Measurements from ENCODE around the gene LRFN4.

Gene LRFN4

DNA sequence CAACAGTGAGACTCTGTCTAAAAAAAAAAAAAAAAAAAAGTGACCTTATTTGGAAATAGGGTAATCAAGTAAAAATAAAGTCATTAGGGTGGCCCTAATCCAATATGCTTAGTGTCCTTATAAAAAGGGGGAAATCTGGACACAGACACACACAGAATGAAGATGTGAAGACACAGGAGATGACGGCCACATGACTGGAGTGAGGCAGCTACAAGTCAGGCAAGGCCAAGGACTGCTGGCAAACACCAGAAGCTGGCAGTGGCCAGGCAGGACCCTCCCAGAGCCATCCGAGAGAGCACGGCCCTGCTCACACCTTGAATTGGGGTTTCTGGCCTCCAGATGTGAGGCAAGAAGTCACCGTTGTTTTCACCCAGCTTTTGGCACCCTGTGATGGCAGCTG lies 28.6 kb downstream of the LRFN4 start:
- no peak overlapping the region for H3K4me3 ChIP-seq (replicated peaks in 1 of 2; ENCODE audit: low read depth in 2 of 2, low read length in 2 of 2)

DNA sequence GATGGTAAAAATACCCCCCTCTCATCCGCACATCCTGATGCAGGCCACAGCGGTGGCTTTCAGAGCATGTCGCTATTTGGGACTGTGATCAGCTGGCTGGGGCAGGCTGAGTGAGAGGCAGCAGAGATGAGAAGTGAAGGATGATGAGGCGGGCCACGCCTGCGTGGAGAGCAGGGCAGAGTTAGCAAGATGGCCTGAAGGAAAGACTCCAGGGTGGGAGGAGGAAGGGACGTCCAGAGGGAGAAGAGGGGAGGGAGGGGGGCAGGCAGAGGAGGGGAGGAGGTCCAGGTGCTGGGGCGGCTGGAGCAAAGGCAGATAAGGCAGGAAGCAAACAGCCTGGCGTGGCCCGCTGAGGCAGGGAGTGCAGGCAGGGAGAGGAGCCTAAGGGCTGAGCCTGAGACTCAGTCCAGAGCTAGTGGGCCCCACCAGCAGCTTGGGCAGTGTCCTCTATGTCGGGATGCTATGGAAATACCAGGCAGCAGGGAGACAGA lies 29.1 kb downstream of the LRFN4 start:
- no peak for DNase-seq (ENCODE audit: low read depth in 2 of 2)
- no peak overlapping the region for H3K4me3 ChIP-seq (replicated peaks in 1 of 2; ENCODE audit: low read depth in 2 of 2, low read length in 2 of 2)
- TF ChIP-seq, protein P1, sequence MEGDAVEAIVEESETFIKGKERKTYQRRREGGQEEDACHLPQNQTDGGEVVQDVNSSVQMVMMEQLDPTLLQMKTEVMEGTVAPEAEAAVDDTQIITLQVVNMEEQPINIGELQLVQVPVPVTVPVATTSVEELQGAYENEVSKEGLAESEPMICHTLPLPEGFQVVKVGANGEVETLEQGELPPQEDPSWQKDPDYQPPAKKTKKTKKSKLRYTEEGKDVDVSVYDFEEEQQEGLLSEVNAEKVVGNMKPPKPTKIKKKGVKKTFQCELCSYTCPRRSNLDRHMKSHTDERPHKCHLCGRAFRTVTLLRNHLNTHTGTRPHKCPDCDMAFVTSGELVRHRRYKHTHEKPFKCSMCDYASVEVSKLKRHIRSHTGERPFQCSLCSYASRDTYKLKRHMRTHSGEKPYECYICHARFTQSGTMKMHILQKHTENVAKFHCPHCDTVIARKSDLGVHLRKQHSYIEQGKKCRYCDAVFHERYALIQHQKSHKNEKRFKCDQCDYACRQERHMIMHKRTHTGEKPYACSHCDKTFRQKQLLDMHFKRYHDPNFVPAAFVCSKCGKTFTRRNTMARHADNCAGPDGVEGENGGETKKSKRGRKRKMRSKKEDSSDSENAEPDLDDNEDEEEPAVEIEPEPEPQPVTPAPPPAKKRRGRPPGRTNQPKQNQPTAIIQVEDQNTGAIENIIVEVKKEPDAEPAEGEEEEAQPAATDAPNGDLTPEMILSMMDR (IDR thresholded peaks at IDR 0.05; ENCODE audit: low read depth, low read length), result no peak

More for the DNA sequence above, 28.6 kb downstream of the LRFN4 start:
- TF ChIP-seq, protein P1 (IDR thresholded peaks at IDR 0.05; ENCODE audit: low read depth, low read length), result no peak
- DNase-seq (ENCODE audit: low read depth in 2 of 2), result no peak

DNA sequence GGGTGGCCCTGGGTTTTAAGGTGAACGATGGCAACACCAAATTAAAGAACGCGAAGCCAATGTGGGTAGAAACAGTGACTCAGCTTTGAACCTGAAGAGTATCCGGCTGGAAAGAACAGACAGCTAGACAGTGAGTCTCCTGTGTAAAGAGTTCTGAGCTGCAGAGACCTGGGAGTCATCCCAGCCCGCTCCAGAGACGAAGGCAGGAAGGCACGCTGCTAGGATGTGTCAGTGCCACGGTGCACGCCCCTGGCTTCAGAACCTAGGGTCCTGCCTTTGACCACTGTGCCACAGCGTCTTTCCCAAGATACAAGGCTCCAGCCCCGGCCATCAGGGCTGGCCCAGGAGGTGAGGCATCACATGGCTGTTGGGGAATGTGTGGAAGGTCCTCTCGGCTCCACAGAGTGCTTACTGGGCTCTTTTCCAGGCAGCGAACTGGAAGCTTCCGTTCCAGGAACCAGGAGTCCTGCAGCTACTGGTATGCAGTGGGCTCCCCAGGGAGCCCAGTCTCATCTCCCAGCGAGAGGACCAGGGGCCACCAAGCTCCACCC lies 29.9 kb downstream of the LRFN4 start:
- DNase-seq (ENCODE audit: low read depth in 2 of 2), result peak; percentile 86
- H3K4me3 ChIP-seq (replicated peaks in 1 of 2; ENCODE audit: low read depth in 2 of 2, low read length in 2 of 2), result no peak overlapping the region
- TF ChIP-seq, protein P1 (IDR thresholded peaks at IDR 0.05; ENCODE audit: low read depth, low read length), result no peak

DNA sequence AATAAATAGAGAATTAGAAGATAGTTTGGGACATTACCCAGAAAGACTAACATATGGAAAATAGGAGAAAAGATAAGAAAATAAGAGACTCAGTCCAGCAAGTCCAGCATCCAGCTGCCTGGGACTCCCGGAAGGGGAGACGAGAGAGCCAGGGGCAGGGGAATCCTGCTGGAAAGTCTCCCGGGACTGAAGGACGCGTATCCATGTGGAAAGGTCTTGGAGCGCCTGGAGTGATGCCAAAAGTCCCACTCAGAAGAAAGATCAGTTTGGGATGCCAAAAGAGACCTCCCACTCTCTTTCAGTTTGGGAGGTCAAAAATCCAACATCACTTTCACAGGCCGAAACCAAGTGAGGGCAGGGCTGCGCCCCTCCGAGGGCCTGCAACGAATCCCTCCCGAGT lies 30.7 kb downstream of the LRFN4 start:
- H3K4me3 ChIP-seq (replicated peaks in 1 of 2; ENCODE audit: low read depth in 2 of 2, low read length in 2 of 2), result no peak overlapping the region
- no peak for DNase-seq (ENCODE audit: low read depth in 2 of 2)
- TF ChIP-seq, protein P1 (IDR thresholded peaks at IDR 0.05; ENCODE audit: low read depth, low read length), result no peak

DNA sequence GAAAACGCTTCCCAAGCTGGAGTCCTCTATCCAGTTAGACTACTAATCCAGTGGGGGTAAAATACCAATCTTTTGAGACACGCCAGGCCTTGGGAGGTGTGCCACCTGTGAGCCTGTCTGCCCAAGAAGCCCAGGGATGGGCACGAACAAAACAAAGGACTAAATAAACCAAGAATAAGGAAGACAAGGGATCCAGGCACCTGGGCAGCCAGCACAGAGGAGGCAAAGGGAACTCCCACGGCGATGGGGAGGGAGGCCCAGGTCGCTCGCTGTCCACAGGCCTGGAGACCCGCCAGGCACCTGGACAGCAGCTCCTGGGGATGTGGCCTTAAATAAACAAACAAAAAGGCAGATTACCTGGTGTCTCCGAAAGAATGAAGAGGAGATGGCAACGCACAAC lies 31.4 kb downstream of the LRFN4 start:
- H3K4me3 ChIP-seq (replicated peaks in 1 of 2; ENCODE audit: low read depth in 2 of 2, low read length in 2 of 2), result no peak overlapping the region
- TF ChIP-seq, protein P1 (IDR thresholded peaks at IDR 0.05; ENCODE audit: low read depth, low read length), result no peak
- DNase-seq (ENCODE audit: low read depth in 2 of 2), result no peak

DNA sequence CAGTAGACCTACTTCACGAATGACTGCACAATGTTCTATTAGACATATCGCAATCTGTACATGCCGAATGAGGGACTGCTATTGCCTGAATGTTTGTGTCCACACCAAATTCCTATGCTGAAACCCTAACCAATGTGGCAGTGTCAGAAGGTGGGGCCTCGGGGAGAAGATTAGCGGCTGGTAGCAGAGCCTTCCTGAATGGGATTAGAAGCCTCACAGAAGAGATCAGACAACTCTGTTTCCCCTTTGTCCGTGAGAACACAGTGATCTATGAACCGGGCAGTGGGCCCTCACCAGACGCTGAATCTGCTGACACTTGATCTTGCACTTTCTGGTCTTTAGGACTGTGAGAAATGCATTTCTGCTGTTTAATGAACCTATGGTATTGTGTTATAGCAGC lies 33.1 kb downstream of the LRFN4 start:
- no peak for DNase-seq (ENCODE audit: low read depth in 2 of 2)
- H3K4me3 ChIP-seq (replicated peaks in 1 of 2; ENCODE audit: low read depth in 2 of 2, low read length in 2 of 2), result no peak overlapping the region

More for the DNA sequence above, 33.1 kb downstream of the LRFN4 start:
- TF ChIP-seq, protein P1 (IDR thresholded peaks at IDR 0.05; ENCODE audit: low read depth, low read length), result no peak

Data from cardiac fibroblast (primary cell).